Measurements from ENCODE around the gene AP2A1.

- TF ChIP-seq CTCF (IDR thresholded peaks at IDR 0.05) (no peak), POLR2A (IDR thresholded peaks at IDR 0.05) (no peak)
Measured at GRCh38 chr19:49805822-49806619, 39.2 kb downstream of the AP2A1 start.
